Adrenal gland (tissue), 12 donors: ENCODE data around the gene NECAB2. TPM values are rescaled to one million over a fixed set of nuclear protein-coding genes. Genes with fewer than 3 reads are reported as not detected.

Source experiments
- DNase-seq, 7 donors: peaks; one replicate each; pipeline ENCODE4 v3.0.0-alpha.2; 2019 to 2020
- H3K27ac ChIP-seq, 5 donors: fragments of 200-600 bp; sonication (generic) in 4 of 5; 1 replicate in 3 of 5; 2 replicates in 2 of 5; pipeline versions ENCODE4 v1.5.1 to v1.8.0; 2016 to 2020; ENCODE audit warnings: mild to moderate bottlenecking in 1 of 5
- H3K27me3 ChIP-seq: fragments of 200-600 bp; 2 replicates; pipeline ENCODE4 v1.8.0; 2021
- H3K36me3 ChIP-seq, 2 donors: fragments of 200-600 bp; replicated peaks in 1 of 2; 1 replicate in 1 of 2; 2 replicates in 1 of 2; pipeline versions ENCODE4 v1.5.1 to v1.8.0; 2018 to 2022
- H3K4me1 ChIP-seq, 2 donors: fragments of 200-600 bp; replicated peaks in 1 of 2; 1 replicate in 1 of 2; 2 replicates in 1 of 2; pipeline versions ENCODE4 v1.5.1 to v1.8.0; 2018 to 2021
- H3K4me3 ChIP-seq, 4 donors: fragments of 200-600 bp; sonication (generic) in 3 of 4; one replicate each; pipeline ENCODE4 v1.5.1; 2016 to 2018
- H3K9me3 ChIP-seq, 3 donors: fragments of 200-600 bp; sonication (generic) in 1 of 3; replicated peaks in 1 of 3; 1 replicate in 2 of 3; 2 replicates in 1 of 3; pipeline versions ENCODE4 v1.5.1 to v1.8.0; 2016 to 2021
- POLR2A ChIP-seq, 2 donors: fragments of 450-650 bp; IDR thresholded peaks; one replicate each; pipeline ENCODE4 v1.6.1; 2017; ENCODE audit warnings: antibody characterized with exemption in 2 of 2, mild to moderate bottlenecking in 2 of 2, moderate library complexity in 1 of 2
- WGBS, 4 donors: extraction: QIAGEN DNeasy Blood & Tissue Kit in 2 of 4; methylation state at CpG; one replicate each; pipeline versions ENCODE4 v1.1.5 to v1.1.7; 2013 to 2017; 5-methylcytosine and 5-hydroxymethylcytosine counted together
- intact Hi-C, 2 donors: fragments of 100-400 bp; cut with DNase I; formaldehyde crosslinking; loops; one replicate each; pipeline versions ENCODE4 v1.14.1 to v1.15.0; 2022 to 2023
- polyA plus RNA-seq, 3 donors: library from polyadenylated mRNA; stranded (reverse); fragments of 200-250 nt in 2 of 3; fragments of 350-450 nt in 1 of 3; fragmentation: Illumina TruSeq in 1 of 3; extraction: RNeasy Lipid Tissue Mini Kit (QIAGEN cat#74804) in 1 of 3; gene quantifications; one replicate each; pipeline ENCODE4 v1.2.3, GENCODE V29; 2013 to 2014
- total RNA-seq, 9 donors: library from RNA; depleted of rRNA in 4 of 9; stranded (reverse); fragments of >200 nt in 4 of 9; fragments of 120-200 nt in 1 of 9; fragmentation: NEBNext Ultra II Directional in 1 of 9; extraction: Animal tissue kit (Norgen Biotek cat#: 25700) in 1 of 9; gene quantifications; one replicate each; pipeline versions ENCODE4 v1.1.0 to v1.2.4, GENCODE V29; 2013 to 2023
- TF ChIP-seq, protein P1 (sequence below), 6 experiments: fragments of 450-650 bp in 4 of 6; fragments of 200-600 bp in 2 of 6; sonication (generic) in 1 of 6; IDR thresholded peaks; 1 replicate in 5 of 6; 2 replicates in 1 of 6; pipeline versions ENCODE4 v1.5.1 to v1.8.0; 2016 to 2021; ENCODE audit warnings: antibody characterized with exemption in 6 of 6, mild to moderate bottlenecking in 2 of 6, moderate library complexity in 1 of 6
- donor health status: healthy with polysubstance abuse.
- donor health status: Bipolar disorder and iron deficiency.
- donor health status: DM: yes; HTN: yes; CAD: no.
- donor health status: DM: no; HTN: no; CAD: no.
- donor health status: DM: no; HTN: no; CAD: no.
- donor health status: DM: yes; HTN: yes; CAD: no.

NECAB2 gene
- total and polyA plus RNA-seq, 12 donors, result 0.14 to 2.1 (median 0.36) TPM; not detected in 3

- Histone ChIP-seq H3K36me3 (no peaks in the 10 kb centered on the region), H3K9me3 (no peaks in the 10 kb centered on the region), H3K4me3 (no peak overlapping the region), H3K4me1 (peaks cover 0 to 5% of the 10 kb centered on the region in 2 donors), H3K27me3 (no peaks in the 10 kb centered on the region), H3K27ac (peak overlapping the region in 1 of 5 donors; percentile 52)
- peak in 6 of 7 donors; percentile 39 to 71 (median 58) for DNase-seq
- no peak for TF ChIP-seq POLR2A (IDR thresholded peaks at IDR 0.05)
- TF ChIP-seq, protein P1, sequence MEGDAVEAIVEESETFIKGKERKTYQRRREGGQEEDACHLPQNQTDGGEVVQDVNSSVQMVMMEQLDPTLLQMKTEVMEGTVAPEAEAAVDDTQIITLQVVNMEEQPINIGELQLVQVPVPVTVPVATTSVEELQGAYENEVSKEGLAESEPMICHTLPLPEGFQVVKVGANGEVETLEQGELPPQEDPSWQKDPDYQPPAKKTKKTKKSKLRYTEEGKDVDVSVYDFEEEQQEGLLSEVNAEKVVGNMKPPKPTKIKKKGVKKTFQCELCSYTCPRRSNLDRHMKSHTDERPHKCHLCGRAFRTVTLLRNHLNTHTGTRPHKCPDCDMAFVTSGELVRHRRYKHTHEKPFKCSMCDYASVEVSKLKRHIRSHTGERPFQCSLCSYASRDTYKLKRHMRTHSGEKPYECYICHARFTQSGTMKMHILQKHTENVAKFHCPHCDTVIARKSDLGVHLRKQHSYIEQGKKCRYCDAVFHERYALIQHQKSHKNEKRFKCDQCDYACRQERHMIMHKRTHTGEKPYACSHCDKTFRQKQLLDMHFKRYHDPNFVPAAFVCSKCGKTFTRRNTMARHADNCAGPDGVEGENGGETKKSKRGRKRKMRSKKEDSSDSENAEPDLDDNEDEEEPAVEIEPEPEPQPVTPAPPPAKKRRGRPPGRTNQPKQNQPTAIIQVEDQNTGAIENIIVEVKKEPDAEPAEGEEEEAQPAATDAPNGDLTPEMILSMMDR (IDR thresholded peaks at IDR 0.05), result no peak
- intact Hi-C loops, result no loop called here
- 40 to 52% (median 45%) methylated on average over 12 to 18 of the region's 18 CpGs for WGBS, 4 donors
These were observed 75.6 kb downstream of the NECAB2 start for GRCh38 chr16:84043486-84044117.

DNA sequence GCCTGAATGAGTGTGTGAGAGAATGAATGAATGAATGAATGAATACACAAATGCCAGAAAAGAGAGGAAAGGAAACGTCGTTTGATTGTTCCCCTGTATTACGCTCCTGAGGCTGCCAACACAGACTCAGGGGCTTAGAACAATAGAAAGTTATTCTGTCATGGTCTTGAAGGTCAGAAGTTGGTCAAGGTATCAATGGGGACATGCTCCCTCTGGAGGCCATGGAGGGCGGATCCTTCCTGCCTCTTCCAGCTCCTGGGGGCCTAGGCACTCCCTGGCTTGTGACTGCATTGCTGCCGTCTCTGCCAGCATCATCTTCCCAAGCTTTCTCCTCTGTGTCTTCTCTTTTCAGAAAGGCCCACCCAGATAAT lies 76.1 kb downstream of the NECAB2 start:
- TF ChIP-seq POLR2A (IDR thresholded peaks at IDR 0.05), result no peak
- TF ChIP-seq, protein P1 (IDR thresholded peaks at IDR 0.05), result peak in 4 of 6 experiments; percentile 11 to 33 (median 27)
- intact Hi-C loops, result no loop called here
- Histone ChIP-seq H3K36me3 (no peaks in the 10 kb centered on the region), H3K4me1 (peaks cover 0 to 5% of the 10 kb centered on the region in 2 donors), H3K27ac (peak overlapping the region in 1 of 5 donors; percentile 52), H3K4me3 (no peak overlapping the region), H3K9me3 (no peaks in the 10 kb centered on the region), H3K27me3 (no peaks in the 10 kb centered on the region)
- 34 to 70% (median 49%) methylated on average over 5 of the region's 5 CpGs for WGBS, 4 donors
- no peak for DNase-seq

GRCh38 chr16:84045001-84045817 lies 77.2 kb downstream of the NECAB2 start:
- no peak overlapping the region for H3K4me3 ChIP-seq
- peaks cover 0 to 5% of the 10 kb centered on the region in 2 donors for H3K4me1 ChIP-seq
- WGBS, 4 donors, result 60 to 73% (median 68%) methylated on average over 15 to 36 of the region's 36 CpGs
- DNase-seq, result no peak
- H3K36me3 ChIP-seq, result peaks cover 0 to 4% of the 10 kb centered on the region in 2 donors
- TF ChIP-seq POLR2A (IDR thresholded peaks at IDR 0.05), result no peak
- TF ChIP-seq, protein P1 (IDR thresholded peaks at IDR 0.05), result no peak
- no peaks in the 10 kb centered on the region for H3K9me3 ChIP-seq
- intact Hi-C loops, result loop anchor here in 1 of 2 donors (5.0 kb wide), 1 partner anchor 73 kb away; no protein-coding TSS in a partner anchor
- H3K27ac ChIP-seq, result no peak overlapping the region
- no peaks in the 10 kb centered on the region for H3K27me3 ChIP-seq

DNA sequence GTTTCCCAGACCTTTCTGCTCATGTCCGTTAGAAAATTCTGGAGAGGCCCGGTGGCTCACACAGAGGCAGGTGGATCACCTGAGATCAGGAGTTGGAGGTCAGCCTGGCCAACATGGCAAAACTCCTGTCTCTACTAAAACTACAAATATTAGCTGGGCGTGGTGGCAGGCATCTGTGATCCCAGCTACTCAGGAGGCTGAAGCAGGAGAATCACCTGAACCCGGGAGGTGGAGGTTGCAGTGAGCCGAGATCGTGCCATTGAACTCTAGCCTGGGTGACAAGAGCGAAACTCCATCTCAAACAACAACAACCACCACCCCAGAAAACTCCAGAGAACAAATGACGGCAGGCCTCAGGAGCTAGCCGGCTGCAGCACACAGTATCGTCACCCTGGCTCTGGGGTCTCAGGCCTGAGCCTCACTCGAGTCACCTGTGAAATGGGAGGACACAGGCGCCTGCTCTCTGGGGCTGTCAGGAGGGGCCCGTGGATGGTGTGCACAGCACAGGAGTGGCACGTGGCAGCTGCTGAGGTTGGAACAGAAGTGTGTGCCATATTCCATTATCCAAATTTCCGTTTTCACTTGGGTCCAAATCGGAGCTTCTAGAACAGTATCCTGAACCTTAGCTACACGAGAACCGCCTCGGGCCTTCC lies 77.9 kb downstream of the NECAB2 start:
- intact Hi-C loops, result loop anchor here in 1 of 2 donors (5.0 kb wide), 1 partner anchor 74 kb away; no protein-coding TSS in a partner anchor
- Histone ChIP-seq H3K36me3 (peaks cover 0 to 4% of the 10 kb centered on the region in 2 donors), H3K9me3 (no peaks in the 10 kb centered on the region), H3K27me3 (no peaks in the 10 kb centered on the region), H3K27ac (no peak overlapping the region), H3K4me1 (peaks cover 0 to 5% of the 10 kb centered on the region in 2 donors), H3K4me3 (no peak overlapping the region)
- 90 to 94% (median 91%) methylated on average over 13 to 19 of the region's 19 CpGs for WGBS, 4 donors
- TF ChIP-seq POLR2A (IDR thresholded peaks at IDR 0.05), result no peak
- TF ChIP-seq, protein P1 (IDR thresholded peaks at IDR 0.05), result no peak
- no peak for DNase-seq
